Prostate gland (tissue), 2 donors: ENCODE measurements around the gene ADGRD1.

ENCODE experiments used
- POLR2AphosphoS5 ChIP-seq: sonication (generic); formaldehyde crosslinking; IDR thresholded peaks from one replicate; pipeline ENCODE4 v1.6.1; 2017; ENCODE audit warnings: antibody characterized with exemption
- TF ChIP-seq, protein P1 (sequence below), 4 experiments: fragments of 200-600 bp in 2 of 4; fragments of 450-650 bp in 2 of 4; sonication (generic) in 2 of 4; IDR thresholded peaks; 1 replicate in 3 of 4; 2 replicates in 1 of 4; pipeline ENCODE4 v1.5.1; 2016 to 2019; ENCODE audit warnings: antibody characterized with exemption in 4 of 4, mild to moderate bottlenecking in 2 of 4, moderate library complexity in 2 of 4

DNA sequence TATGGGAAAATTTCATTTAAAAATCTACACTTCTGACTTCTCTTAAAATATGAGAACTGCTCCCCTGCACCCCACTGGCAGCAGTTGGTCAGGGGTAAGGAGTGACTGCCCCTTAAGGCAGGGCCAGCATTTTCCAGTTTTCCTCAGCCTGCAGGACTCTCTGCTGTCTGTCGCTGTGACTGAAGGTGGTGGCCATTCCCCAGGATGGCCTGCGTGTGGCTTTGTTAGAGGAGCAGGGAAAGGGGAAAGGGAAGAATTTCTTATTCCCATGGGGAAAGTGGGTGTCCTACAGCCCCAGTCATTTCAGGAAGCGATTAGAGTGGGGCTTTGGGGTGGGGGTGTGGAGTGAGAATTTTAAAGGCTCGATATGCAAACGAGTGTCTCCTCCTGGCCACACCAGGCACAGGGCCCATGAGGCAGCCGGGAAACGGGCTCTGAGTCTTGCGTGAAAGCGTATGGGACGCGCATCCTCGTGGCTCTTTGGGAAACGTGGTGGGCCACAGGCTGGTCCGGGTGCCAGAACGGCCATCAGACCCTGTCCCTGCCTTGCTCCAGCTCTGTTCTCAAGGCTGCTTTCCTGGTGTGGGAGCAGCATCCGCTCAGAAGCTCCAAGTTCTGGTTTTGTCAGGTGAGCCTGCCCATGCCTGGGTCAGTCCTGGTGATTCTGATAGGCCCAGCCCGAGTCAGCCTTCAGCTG lies 23.5 kb downstream of the ADGRD1 start:
- TF ChIP-seq, protein P1, sequence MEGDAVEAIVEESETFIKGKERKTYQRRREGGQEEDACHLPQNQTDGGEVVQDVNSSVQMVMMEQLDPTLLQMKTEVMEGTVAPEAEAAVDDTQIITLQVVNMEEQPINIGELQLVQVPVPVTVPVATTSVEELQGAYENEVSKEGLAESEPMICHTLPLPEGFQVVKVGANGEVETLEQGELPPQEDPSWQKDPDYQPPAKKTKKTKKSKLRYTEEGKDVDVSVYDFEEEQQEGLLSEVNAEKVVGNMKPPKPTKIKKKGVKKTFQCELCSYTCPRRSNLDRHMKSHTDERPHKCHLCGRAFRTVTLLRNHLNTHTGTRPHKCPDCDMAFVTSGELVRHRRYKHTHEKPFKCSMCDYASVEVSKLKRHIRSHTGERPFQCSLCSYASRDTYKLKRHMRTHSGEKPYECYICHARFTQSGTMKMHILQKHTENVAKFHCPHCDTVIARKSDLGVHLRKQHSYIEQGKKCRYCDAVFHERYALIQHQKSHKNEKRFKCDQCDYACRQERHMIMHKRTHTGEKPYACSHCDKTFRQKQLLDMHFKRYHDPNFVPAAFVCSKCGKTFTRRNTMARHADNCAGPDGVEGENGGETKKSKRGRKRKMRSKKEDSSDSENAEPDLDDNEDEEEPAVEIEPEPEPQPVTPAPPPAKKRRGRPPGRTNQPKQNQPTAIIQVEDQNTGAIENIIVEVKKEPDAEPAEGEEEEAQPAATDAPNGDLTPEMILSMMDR (IDR thresholded peaks at IDR 0.05) = no peak
- TF ChIP-seq POLR2AphosphoS5 = no peak
